Left lobe of liver (tissue), 2 donors: ENCODE data around the gene FAM171A2. TPM values are rescaled to one million over a fixed set of nuclear protein-coding genes. Genes with fewer than 3 reads are reported as not detected.
A peak's percentile ranks its signal among the peaks of the same experiment; 100 is the strongest.

Source experiments
- ATAC-seq: fragments of 200-7000 bp; cut with Tn5 transposase; one replicate; pipeline ENCODE4 v1.9.1; 2020; ENCODE audit warnings: mild to moderate bottlenecking, moderate library complexity
- DNase-seq: peaks from one replicate; pipeline ENCODE4 v3.0.0-alpha.2; 2020; ENCODE audit warnings: low spot score
- total RNA-seq: library from RNA; stranded (reverse); gene quantifications from one replicate; pipeline ENCODE4 v1.2.1, GENCODE V29; 2021
- donor health status: DM: no; HTN: no; CAD: no; lungs with moderate emphysema.
- donor health status: DM: no; HTN: yes; CAD: no.

The FAM171A2 gene
- total RNA-seq, 1 donor from 2014 or later, result 0.20 TPM

DNA sequence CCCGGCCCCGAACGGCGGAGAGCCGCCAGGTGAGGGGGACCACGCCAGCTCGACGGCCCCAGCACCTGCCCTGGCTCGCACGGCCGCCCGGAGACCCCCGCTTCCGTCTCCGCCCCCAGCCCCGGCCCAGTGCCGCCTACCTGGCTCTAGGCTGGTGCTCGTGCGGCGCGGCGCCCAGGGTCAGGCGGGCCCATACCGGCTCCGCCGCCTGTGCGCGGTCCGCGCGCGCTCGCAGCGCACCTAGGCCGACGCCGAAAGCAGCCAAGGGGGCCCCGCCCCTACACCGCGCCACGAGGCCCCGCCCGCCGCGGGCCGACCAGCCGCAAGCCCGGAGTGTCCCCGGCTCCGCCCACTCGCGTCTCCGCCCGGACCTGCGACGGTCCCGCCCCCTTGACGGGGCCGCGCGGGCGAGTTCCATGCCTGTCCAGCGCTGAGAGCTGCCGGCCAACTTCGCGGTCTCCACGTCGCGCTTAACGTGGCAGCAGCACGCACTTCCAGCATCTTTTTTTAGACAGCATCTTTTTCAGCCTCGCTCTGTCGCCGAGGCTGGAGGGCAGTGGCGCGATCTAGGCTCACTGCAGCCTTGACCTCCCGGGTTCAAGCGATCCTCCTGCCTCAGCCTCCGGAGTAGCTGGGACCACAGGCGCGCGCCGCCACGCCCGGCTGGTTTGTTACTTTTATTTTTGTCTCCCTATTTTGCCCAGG, 38.9 kb downstream of the FAM171A2 start, which contains the start of gene SLC25A39:
Gene SLC25A39, minus strand, starts transcription at position 253 of the 705 bp plus-strand sequence. CDS start 1,261 bp downstream, outside the sequence.
- DNase-seq (peak; percentile 97), ATAC-seq (peak; percentile 90)

GRCh38 chr17:44324092-44324570, 39.5 kb downstream of the FAM171A2 start:
- ATAC-seq, result peak; percentile 5
- no peak for DNase-seq

DNA sequence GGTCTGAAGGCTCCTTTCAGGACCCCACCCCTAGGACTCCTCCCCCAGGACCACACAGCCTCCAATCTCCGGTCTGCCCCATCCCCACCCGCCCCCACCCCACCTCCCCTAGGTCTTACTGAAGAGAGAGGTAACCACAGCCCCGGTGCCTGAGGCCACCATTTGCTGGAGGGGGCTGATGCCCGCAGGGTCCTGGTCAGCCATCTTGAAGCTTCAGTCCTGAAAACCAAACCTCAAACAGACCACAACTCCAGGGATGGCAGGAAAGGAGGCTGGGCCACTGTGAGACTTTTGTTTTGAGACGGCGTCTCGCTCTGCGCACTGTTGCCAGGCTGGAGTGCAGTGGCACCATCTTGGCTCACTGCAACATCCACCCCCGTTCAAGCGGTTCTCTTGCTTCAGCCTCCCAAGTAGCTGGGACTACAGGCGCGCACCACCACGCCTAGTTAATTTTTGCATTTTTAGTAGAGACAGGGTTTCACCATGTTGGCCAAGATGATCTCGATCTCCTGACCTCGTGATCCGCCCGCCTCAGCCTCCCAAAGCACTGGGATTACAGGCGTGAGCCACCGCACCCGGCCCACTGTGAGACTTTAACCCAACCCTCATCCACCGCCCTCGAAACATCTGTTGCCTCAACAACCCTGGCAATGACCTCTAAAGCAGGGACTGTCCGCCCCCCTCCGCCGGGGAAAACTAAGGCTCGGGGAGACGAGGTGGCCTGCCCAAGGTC, 40.1 kb downstream of the FAM171A2 start:
- ATAC-seq (no peak), DNase-seq (no peak)

DNA sequence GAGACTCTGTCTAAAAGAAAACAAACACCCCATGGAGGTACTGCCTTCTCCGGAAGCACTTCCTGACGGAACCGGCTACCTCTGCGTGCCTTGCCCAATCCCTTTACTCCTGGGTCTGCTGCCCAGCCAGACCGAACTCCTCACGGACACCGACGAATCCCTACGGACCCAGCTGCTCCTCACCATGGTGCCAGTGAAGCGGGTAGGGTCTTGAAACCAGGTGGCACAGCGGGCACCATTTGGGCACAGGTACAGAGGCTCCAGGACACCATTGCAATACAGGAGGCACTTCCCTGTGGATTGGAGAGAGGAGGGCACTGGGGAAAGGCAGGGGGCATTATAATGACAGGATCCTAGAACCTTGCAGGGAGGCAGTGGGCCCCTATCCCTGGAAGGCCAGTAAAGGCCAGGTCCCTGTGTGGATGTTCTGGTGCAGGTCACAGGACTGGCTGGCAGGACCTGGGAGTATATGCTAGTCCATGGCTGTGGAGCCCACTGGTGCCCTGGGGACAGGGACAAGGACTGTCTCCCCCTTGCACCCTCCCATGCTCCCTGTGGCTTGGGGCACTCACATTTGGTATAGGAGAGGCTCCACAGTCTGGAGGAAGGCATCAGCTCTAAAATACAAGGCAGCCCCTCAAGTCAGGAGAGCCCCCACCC, 41.3 kb downstream of the FAM171A2 start:
- no peak for DNase-seq
- ATAC-seq, result no peak

GRCh38 chr17:44321246-44322120, 42.2 kb downstream of the FAM171A2 start:
- DNase-seq, result no peak
- no peak for ATAC-seq

GRCh38 chr17:44320066-44320465, 43.6 kb downstream of the FAM171A2 start:
- DNase-seq, result no peak
- no peak for ATAC-seq

DNA sequence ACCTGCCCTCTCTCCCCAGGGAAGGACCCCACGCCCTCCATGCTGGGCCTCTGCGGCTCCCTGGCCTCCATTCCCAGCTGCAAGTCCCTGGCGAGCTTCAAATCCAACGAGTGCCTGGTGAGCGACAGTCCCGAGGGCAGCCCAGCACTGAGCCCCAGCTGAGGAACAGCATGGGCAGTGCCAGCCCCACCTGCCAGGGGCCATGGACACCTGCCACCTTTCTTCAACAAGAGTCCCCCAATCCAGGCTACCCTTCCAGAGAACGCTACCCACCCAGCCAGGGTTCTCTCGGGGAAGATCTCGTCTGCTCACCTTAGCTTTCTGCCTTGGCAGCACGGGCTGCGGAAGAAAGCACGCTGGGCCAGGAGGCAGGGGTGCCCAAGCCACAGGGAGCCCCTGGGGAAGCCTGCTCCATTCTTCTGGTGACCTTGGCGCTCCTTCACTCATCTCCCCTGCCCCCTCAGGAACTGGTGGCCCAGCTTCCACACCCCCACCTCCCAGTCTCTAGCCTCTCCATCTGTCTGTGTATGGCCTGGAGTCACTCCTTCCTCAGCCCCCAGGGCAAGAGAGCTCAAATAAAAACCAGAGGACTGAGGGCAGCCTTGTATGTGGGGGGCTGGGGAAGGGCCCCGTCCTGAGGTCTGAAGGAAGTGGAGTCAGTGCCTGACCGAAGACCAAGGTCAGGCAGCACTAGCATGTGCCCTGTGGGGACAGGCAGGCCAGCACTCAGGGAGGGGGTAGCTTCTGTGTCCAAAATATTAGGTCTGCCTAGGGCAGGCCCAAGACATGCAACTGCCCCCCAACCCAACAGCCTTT, 45.4 kb downstream of the FAM171A2 start:
- ATAC-seq, result no peak
- no peak for DNase-seq

GRCh38 chr17:44317545-44317944, 46.1 kb downstream of the FAM171A2 start:
- DNase-seq (no peak), ATAC-seq (no peak)

GRCh38 chr17:44315760-44316731, 47.6 kb downstream of the FAM171A2 start:
- DNase-seq (no peak), ATAC-seq (no peak)

DNA sequence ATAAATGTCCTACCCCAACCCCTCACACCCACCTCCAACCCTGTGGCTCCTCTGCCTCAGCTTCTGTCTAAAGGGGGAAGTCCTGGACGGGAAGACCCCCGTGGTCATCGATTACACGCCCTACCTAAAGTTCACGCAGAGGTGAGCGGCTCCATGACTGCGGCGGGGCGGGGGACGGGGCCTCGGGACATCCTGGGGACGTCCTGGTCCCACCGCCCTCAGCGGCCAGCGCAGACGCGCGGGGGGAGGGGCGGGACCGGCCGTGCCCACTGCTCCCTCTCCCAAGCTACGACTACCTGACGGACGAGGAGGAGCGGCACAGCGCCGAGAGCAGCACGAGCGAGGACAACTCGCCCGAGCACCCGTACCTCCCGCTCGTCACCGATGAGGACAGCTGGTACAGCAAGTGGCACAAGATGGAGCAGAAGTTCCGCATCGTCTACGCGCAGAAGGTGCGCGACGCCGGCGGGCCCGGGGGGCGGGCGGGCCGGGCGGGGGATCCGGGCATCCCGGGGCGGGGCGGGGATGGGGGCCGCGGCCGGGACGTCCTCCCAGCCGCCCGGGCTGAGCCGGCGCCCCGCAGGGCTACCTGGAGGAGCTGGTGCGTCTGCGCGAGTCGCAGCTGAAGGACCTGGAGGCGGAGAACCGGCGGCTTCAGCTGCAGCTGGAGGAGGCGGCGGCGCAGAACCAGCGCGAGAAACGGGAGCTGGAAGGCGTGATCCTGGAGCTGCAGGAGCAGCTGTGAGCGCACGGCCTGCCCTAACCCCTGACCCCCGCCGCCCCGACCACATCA, 48.6 kb downstream of the FAM171A2 start:
- no peak for DNase-seq
- no peak for ATAC-seq

GRCh38 chr17:44314524-44314868, 49.2 kb downstream of the FAM171A2 start:
- ATAC-seq, result no peak

GRCh38 chr17:44314031-44314430, 49.6 kb downstream of the FAM171A2 start:
- ATAC-seq, result no peak
- DNase-seq, result no peak

More at GRCh38 chr17:44314524-44314868, 49.2 kb downstream of the FAM171A2 start:
- DNase-seq, result no peak

- no peak for DNase-seq
These were observed 51.1 kb downstream of the FAM171A2 start for GRCh38 chr17:44312396-44313104.

GRCh38 chr17:44311562-44312181, 52.0 kb downstream of the FAM171A2 start:
- DNase-seq, result no peak
- no peak for ATAC-seq

More at GRCh38 chr17:44312396-44313104, 51.1 kb downstream of the FAM171A2 start:
- ATAC-seq, result no peak

GRCh38 chr17:44310609-44311376, 52.9 kb downstream of the FAM171A2 start:
- DNase-seq, result no peak
- ATAC-seq, result no peak

DNA sequence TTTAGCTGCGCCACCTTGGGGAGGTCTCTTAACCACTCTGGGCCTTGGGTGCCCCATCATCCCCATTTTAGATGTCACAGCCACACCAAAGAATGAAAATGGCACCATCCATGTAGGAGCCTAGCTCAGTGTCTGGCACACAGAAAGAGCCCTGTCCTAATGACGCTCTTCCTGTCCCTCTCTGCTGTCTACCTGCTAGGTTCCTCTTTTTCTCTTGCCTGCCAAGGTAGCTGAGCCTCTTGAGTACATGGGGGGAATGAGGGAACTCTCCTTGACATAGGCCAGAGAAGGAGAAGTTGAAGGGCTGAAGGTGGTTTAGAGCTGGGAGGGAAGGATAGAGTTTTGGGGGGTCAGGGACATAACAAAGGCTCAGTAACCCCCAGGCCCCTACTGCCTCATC, 53.5 kb downstream of the FAM171A2 start:
- no peak for ATAC-seq
- no peak for DNase-seq
